Amniotic stem cell (primary cell): ENCODE measurements around the gene INPP4A.

ENCODE experiments used
- DNase-seq: peaks from one replicate; lab custom pipeline; 2025; lab: John Stamatoyannopoulos, UW

Gene INPP4A

DNA sequence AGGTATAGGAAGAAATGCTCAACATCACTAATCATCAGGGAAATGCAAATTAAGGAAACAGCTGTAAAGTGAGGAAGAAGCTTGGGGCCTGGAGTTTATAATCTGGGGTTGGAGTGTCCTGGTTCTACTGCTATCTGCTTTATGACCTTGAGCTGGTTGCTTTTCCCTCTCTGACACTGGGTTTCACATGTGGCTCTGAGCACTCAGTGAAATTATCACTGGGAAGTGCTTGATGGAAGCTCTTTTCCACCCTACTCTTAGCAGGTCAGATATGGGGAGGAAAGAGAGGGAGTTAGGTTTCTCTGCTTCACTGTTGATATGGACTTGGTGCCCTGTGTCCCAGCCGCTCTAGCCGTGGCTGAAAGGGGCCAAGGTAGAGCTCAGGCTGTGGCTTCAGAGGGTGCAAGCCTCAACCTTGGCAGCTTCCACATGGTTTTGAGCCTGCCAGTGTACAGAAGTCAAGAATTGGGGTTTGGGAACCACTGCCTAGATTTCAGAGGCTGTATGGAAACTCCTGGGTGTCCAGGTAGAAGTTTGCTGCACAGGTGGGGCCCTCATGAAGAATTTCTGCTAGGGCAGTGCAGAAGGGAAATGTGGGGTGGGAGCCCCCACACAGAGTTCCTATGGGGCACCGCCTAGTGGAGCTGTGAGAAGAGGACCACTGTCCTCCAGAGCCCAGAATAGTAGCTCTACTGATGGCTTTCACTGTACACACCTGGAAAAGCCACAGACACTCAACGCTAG, 52.3 kb downstream of the INPP4A start:
- DNase-seq: no peak

DNA sequence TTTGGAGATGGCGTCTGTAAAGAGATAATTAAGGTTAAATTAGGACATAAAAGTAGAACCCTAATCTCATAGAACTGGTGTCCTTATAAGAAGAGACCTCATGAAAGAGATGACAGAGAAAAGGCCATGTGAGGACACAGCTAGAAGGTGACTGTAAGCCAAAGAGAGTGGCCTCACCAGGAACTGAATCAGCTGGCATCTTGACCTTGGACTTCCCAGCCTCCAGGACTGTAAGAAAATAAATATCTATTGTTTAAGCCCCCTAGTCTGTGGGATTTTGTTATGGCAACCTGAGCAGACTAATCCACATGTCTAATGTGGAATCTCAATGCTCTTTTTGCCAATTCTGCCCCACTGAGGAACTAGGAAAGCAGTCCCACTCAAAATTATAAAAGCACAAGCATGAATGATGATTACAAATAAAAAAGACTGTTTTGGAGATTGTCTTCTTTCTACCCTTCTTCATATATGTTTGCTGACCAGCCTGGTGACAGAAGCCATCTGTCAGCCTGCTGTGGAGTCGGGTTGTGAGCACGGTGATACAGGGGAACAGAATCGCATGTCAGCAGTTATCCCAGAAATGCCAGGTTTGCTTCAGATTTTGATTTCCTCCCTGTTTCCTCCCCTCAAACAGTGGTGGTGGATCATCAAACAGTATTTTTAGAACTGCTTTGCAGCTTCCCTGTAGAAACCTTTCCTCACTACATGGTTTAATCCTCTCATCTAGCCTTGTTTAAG, 54.2 kb downstream of the INPP4A start:
- no peak for DNase-seq

DNA sequence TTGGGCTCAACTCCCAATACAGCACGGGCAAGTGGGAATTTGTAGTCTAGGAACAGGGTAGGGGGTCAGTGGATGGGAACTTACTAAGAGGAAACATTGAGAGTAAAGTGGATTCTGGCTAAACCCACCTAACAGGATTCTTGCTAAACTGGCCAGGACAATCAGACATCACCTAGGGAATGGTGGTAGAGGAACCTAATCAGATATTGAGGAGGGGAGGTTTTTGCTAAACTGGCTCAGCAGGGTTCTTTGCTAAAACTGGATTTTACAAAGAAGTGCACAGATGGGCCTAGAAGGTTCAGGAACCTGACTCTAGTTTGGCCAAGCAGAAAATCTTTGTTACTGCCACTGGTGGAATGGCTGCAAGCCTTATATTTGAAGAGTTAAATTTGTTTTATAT, 55.9 kb downstream of the INPP4A start:
- DNase-seq: no peak

DNA sequence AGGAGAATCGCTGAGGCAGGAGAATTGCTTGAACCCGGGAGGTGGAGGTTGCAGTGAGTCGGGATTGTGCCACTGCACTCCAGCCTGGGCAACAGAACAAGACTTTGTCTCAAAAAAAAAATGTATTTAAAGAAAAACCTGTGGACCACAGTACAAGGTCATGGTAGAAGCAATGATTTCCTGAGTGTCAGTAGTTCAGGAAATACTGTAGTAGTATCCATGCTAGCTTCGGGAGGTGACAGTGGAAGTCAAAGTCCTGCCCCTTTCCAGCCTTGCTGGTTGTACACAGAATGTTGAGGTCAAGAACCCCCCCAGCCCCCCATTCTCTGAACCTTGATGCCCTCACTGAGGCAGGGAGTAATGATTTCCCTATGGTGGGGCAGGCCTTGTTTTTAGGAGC, 56.6 kb downstream of the INPP4A start:
- DNase-seq: no peak

DNA sequence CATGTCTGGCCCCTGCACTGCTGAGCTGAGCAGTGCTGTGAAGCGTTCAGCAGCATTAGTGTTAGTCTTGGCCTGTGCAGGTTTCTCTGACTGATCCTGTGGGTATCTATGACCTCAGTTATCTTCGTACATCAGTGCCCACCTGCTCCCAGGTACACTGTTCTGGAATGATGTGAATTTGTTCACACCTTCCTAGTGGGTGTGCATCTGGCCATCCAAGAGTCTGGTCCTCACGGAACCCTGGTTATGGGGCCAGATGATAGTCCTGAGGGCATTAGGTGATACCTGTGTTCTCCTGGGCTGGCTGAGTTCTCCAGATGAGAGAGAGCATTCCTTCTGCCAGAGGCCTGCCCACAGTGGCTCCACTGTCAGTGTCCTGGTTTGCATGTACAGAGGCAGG, 57.2 kb downstream of the INPP4A start:
- no peak for DNase-seq

DNA sequence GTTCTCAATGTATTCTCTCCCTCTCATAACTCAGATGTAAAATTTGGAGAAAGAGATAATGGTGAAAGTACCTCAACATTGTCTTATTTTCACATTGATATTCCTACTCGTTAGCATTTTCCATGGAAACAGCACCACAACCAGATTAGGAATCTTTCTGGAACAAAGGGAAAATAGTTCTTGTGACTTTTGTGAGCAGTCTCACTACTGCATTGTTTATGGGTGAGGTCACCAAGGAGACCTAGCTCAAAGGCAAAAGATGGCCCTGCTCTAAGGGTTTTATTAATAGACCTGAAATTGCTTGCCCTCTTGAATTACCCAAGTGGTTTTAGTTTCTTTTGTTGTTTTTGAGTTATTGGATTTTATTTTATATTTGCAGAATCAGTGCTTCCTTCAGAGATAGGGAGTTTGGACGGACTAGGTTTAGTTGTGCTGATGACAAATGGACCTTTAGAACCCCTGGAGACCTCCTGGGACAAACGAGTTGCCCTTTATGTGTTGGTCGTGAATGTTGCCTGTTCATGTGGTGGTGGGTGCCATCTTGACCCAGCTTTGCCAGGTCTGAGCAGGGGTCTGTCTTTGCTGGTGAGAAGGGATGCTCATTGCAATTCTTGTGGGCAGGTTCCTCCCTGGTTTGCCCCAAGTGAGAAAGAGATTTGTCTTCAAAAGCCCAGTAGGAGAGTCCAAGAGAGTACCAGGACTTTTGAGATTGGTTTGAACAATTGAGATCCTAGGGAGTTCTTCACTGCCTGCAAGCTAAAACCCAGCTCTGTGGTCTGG, 58.1 kb downstream of the INPP4A start:
- DNase-seq: peak; percentile 38

DNA sequence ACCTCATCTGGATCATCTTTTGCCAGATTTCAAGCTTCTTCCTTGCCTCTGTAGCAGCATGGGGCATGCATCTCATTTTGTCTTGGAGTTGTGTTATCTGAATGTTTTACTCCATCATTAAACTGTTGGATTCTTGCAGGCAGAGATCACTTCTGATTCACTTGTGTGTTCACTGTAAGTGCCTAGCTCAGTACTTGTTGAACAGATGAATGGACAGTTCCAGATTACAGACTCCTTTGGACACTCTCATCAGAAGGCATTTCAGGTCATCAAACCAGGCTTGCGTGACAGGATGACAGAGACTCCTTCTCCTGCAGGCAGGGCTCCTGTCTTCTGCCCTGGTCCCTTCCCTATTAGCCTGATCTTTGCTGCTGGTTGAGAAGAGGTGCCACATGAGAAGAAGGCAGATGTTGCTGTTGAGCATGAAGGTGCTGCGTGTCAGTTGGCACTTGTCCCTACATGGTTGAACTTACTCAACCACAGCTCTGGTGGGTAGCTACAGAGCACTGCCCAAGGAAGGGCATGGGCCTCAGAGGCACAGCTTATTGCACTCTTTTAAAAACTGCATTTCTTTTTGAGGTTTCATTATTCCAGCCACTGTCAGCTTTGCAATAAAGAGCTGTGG, 58.9 kb downstream of the INPP4A start:
- DNase-seq: no peak

DNA sequence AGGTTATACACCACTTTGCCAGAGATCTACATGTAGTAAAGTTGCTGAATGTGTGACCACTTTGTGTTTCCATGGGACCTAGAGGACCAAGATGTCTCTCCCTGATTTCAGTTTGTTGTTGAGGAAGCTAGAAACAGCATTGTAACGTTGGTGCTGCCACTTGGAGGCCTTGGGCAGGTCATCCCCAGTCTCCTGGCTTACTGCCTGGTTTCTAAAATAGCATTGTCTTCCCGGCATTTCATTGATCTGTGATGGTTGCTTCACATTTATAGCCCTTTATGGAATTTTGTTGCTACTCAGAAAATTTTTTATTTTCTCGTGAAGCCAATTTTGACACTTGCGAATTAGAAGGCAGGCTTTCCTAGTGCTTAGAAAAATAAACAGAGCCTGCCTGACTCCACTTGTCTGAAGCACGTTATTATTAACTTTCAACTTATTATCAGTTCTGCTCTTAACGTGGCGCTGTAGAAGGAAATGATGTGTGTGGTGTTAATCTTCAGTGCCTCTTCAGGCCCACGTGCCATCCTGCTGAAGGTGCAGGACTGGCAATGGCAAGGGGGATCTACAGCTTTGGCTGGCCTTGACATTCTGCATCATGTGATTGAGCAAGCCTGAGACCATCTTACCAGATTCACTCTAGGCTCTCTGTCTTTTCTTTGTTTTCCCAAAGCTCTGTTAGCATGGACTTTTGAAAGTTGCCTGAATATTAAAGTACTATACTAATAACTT, 59.9 kb downstream of the INPP4A start:
- no peak for DNase-seq

DNA sequence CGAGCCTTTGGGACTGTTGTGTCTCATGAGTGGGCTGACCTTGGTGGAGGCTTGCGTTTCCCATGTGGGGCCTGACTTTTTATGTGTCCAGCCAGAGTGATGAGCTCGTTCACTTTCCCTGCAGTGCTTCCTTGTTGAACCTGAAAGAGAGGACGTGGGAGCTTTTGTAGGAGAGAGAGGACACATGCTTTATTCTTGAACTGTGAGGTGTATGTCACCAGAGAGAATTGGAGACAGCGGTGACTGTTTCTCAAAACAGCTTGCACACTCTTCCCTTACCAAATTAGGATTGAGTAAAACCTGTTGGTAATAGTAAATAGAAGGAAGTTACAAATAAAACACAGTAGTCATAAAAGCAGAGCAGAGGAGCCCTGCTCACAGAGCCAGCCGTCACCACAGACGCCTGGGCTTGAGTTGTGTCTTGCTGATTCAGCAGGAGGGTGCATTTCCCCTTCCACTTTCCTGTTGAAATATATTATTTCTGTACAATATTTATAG, 60.7 kb downstream of the INPP4A start:
- DNase-seq: no peak

DNA sequence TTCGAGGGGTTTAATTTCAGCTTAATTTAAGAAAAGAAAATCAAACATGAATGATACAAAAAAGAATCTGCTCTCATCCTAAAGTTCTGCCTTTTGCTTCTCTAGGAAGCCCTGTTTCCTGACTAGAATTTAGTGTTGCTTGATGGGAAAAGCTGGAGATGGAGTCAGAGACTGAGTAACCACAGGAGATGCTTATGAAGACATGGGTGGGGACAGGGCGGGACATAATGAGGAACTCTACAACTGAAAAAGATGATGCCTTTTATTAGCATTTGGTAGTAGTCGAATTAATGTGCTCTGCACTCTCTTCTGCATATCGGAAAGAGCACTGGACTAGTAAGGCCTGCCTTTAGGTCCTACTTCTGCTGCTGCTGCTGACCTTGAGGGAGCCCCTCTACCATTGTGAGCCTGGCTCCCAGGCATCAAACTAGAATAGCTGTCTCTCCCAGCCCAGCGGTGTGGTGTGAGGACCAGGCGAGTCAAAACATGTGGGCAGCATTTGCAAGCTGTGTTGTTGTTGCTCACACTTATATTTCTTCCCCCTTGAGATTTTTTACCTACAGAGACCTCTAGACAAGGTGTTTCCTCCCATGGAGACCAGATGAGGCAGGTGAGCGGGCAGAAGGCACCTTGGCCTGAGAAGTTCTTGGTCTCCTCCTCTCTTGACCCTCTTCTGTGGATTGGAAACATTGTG, 61.5 kb downstream of the INPP4A start:
- no peak for DNase-seq

DNA sequence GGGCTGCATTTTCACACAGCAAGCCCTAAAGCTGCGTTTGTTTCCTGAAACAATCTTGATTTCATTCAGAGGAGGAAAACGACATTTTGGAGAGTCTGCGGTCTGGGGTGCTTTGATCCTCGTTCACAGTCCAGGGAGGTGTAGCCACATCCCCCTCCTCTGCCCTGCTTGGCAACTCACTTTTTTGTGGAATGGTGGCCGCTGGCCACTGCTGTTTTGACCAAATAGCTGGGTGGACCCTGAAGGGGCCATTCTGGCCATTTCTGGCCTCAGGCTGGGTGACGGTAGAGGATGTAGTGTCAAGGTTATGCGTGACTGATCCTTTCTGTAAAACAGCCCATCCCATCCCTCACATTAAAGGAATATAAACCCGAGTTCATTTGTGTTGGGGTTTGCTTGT, 62.2 kb downstream of the INPP4A start:
- no peak for DNase-seq

DNA sequence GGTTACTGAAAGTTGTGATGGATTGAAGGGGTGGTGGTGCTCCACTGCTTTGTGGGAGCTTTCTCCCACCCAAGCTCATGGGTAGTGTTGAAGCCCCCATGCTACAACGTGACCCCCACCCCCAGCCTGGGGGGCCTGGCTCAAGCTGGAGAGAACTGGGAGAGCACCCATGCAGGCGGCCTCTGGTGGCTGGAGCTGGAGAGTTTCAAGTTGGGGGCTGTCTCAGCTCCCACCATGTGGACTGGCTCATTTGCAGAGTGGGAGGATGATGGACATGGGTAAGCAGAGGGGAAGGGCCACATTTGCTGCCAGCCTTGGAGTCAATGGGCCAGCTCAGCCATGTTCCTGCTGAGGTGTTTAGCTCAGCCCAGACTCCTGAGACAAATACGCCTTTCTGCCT, 62.8 kb downstream of the INPP4A start:
- no peak for DNase-seq

DNA sequence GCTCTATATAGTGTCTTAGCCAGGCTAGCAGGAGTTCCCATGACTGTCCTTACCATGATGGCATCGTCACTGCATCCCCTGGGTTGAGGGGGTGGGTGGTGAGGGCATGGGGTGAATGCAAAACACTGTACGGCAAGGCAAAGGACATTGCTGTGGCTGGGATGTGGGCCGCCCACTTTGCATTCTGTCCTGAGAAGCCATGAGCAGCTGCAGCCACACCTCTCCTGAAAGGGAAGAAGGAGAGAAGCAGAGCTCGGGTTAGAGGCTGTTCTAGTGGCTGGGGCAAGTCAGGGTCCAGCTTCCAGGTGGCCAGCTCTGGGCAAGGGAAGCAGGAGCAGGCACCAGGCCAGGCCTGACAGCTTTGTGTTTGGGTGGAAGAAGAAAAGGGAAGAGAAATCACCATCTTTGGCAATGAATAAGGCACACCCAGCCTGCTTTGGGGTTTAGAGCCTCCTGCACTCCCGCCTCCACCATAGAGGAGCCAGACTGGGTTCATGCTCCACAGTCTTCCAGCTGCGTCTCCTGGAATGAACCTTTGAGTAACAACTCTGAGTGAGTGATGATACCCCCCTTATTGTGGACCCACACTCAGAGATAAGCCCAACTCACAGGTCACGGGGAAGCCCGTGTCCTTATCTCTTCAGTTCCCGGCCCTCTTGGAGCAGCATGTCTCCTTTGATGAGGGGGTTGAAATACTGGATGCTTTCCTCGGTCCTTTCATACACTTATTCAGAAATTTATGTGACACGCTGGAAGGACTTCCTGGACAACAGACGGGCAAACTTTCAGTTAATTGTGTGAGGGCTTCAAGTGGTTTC, 63.4 kb downstream of the INPP4A start:
- no peak for DNase-seq

DNA sequence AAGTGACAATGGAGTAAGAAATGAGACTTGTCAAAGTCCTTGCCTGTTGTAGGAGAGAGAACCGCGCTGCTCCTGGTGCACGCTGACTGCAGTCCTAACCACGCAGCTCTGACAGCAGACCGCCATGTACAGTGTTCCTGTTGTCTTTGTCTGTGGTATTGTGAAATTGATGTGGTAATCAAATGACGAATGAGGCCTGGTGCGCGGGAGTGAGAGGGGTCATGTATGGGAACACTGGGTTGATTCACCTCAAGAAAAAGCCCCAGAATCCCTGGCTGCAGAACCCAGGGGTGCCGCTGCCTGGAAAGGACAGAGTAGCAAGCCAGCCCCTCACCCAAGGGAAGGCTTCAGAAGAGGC, 64.0 kb downstream of the INPP4A start:
- no peak for DNase-seq

DNA sequence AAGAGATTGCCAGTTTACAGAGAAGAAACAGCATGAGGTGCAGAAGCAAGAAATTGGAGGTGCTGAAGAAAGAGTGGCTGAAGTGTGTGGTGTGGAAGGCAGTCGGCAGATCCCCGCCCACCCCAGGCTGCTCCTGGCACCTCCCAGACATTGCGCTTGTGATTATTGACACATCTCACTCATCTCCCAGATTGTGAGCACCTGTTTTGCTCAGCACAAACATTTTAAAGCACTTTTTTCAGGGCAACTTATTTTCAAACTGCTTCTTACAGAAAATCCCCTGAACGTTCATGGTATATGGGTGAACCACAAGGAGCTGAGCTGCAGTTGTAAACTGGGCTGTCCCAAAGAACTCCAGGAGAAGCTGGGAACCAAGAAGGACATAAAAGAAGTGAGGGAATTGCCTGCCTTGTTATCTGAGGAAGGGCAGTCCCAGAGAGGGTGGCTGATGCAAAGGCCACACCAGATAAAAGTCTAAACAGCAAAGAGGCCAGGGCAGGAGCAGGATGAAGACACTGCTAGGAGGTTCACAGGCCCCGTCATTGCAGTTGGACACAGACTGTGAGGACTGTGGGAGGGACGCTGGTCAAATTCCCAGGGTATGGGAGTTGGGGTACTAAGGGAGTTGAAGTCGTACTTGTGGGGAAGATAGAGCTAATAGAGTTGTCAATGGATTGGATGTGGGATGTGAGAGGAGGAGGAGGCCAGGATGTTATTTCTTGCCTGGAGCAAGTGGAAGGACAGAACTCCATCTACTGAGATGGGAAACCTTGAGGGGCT, 65.1 kb downstream of the INPP4A start:
- DNase-seq: no peak

DNA sequence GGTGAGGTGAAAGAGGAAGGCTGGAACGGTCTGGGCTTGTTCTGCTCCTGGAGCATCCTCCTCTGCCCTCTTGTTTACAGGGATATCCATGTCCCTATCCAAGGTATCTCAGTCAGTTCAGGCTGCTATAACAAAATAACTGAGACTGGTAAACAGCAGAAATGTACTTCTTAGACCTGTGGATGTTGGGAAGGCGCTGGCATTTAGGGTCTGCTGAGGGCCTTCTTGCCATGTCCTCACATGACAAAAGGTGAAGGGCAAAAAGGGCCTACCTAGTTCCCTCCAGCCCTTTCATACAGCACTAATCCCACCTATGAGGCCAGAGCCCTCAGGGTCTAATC, 65.6 kb downstream of the INPP4A start:
- DNase-seq: no peak

DNA sequence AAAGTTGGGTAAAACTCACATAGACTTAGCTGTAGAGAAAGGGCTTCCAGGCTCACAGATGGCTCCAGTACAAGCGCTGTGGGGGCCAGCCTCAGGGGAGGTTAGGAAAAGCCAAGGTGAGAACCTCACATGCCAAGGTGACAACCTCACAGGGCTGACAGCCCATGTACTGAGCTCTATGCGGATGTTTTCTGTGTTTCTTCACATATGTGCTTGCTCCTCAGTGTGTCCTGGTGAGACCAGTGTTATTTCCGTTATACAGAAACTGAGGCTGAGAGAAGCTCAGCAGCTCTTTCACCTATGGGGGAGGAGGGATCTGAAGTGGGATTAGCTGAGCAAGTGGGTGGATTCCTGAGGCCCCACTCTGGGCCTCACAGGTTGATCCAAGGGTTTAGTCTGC, 67.3 kb downstream of the INPP4A start:
- no peak for DNase-seq

DNA sequence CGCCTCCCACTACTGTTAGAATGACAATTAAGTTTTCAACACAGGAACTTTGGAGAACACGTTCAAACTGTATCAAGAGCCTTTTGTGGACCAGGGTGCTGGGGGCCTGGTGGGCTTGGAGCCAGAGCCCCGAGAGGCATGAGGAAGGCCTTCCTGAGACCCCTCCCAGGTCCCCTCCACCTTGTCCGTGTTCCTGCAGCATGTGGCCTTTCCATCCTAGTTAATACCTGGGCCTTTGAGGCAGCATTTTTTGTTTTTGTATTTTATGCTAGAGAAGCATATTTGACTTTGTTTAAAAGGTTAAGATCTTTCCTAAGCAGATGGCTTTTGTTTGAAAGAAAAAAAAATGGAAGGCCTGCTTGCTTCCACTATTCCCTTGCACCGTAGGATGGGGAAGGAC, 68.0 kb downstream of the INPP4A start:
- no peak for DNase-seq

DNA sequence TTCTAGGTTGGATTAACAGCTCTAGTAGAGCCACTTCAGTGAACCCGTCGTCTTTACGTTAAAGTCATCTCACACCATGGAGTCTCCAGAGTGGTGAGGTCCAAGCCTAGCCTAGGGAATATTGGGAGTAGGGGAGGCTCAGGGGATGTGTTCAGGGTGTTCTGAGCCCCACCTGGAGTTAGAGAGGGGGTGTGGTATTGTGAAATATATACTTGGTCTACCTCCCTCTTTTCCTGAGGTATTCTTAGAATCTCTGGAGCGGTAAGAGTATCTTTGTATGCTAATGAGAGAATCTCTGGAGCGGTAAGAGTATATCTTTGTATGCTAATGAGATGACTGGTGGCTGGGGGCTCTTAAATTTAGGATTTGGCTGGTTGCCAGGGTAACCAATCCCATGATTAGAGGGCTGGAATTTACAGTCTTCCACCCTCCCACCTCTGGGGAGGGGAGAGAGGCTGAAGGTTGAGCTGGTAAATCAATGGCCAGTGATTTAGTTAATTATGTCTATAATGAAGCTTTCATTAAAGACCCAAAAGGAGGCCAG, 69.5 kb downstream of the INPP4A start:
- DNase-seq: no peak
